HL-60/S4 treated with phorbol 12-myristate 13-acetate at 8.2 ng/mL for 4 days and 3 days (cell line): Measurements from ENCODE around the gene KRTAP10-2.

Experiments used
- in situ Hi-C: fragments of 300-500 bp; cut with MboI; formaldehyde crosslinking; loops from 2 replicates; pipeline ENCODE4 v1.15.0; 2022; ENCODE audit warnings: low sequenced_read_pairs

The KRTAP10-2 gene

GRCh38 chr21:44540741-44541288 is 10.5 kb downstream of the KRTAP10-2 start:
- in situ Hi-C loops, result no loop called here

DNA sequence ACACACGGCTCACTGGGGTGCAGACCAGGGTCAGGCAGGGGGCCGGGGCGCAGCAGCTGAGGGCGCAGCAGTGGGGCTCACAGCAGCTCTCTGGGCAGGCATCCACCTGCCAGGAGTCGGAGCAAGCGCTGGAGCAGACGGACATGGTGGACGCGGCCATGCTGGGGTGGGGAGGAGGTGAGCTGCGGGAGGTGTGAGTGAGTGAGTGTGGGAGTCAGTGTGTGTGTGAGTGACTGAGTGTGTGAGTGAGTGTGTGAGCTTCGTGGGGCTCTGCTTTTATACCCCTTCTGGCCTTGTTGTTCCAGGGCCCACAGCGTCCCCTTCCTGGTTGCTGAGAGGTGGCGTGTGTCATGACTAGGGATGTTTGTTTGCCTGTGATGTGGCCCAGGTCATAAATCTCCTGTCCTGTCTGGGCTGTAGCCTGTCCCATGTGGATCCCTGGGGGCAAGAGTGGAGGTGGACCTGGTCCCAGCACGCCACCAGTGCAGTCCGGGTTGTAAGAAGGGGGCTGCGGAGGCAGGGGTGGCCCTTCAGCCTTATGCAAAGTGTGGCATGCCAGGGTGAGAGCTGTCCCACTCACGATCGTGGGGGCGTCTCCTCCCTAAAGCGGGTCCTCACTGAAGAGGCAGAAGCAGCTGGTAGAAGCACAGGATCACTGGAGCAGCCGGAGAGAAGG is 11.2 kb downstream of the KRTAP10-2 start, which contains the start of gene KRTAP10-1:
Gene KRTAP10-1 (minus strand): TSS at position 205 of the 676 bp plus-strand sequence. CDS start 45 bp downstream, at position 160.
- in situ Hi-C loops, result no loop called here

GRCh38 chr21:44539046-44539445 is 12.3 kb downstream of the KRTAP10-2 start:
- in situ Hi-C loops, result no loop called here

DNA sequence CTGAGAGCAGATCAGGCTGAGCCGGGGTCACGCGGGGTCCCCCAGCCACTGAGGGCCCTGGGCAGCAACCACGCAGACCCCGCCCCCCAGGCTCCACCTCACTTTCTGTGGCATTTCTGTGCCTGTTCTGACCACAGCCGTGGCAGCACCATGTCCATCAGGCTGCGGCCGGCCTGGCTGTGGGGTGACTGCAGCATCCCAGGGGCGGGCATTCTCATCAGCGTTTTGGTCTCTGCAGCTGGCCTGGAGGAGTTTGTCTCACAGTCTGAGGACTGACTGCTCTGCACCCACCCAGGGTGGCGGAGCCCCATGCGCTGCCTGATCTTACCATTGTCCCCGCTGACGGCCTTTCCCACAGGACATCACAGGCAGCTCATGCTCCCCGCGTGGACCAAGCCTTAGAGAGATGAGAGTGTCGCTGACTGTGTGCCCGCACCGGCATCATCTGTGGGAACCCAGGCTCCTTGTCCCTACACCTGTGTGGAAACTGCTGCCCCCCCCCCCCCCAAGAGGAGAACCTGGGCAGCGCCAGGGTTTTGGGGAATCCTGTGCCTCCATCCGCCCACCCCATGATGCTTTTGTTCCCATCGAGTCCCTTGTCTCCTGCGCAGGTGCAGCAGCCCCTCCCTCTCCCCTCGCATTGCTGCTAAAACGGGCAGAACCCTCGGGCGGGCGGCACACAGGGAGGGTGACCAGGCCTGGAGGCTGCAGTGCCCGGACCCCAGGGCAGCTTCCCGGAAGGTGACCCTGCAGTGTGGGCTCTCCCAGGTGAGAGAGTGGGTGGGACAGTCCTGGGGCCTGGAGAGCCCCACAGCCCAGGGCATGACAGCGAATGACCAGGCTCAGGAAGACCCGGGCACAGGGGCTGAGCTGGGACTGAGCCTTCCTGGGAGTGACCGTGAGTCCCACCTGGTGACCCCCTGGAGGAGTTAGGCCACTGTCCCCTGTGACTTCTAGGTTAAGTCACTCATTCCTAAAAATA is 13.1 kb downstream of the KRTAP10-2 start:
- in situ Hi-C loops, result no loop called here

GRCh38 chr21:44535963-44536362 is 15.3 kb downstream of the KRTAP10-2 start:
- in situ Hi-C loops, result no loop called here

DNA sequence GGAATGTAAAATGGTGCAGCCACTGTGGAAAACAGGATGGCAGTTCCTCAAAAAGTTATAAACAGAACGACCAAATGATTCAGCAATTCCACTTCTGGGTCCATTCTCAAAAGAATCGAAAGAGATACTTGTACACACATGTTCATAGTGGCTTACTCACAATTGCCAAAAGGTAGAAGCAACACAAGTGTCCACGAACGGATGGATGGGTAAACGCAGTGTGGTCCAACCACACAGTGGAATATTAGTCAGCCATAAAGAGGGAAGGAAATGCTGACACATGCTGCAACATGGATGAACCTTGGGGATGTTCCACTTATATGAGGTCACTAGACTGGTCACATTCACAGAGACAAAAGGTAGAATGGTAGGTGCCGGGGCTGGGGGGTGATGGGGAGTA is 16.6 kb downstream of the KRTAP10-2 start:
- in situ Hi-C loops, result no loop called here

DNA sequence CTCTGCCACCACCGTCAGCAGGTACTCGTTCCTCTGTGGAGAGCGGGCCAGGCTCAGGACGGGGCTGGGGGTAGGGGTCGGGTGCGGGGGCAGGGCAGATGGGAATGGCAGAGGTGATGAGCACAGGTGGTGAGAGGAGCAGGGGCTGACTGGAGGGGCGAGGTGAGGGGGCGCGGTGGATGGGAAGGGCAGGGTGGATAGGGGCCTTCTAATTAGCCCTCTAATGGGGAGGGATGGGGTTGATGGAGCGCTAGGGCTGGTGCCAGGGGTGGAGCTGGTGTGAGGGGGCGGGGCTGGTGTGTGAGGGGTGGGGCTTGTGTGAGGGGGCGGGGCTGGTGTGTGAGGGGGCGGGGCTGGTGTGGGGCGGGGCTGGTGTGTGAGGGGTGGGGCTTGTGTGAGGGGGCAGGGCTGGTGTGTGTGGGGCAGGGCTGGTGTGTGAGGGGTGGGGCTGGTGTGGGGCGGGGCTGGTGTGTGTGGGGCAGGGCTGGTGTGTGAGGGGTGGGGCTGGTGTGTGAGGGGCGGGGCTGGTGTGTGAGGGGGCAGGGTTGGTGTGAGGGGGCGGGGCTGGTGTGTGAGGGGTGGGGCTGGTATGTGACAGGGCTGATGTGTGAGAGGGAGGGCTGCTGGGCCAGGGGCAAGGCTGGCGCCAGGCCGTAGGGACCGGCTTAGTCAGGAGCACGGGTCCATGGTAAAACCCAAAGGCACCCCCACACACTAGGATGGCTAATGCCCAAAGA is 17.2 kb downstream of the KRTAP10-2 start:
- in situ Hi-C loops, result no loop called here

- in situ Hi-C loops, result no loop called here
Measured at GRCh38 chr21:44533121-44533890, 18.0 kb downstream of the KRTAP10-2 start.

GRCh38 chr21:44532712-44533111 is 18.6 kb downstream of the KRTAP10-2 start:
- in situ Hi-C loops, result no loop called here

- in situ Hi-C loops, result no loop called here
Measured at GRCh38 chr21:44531606-44532564, 19.4 kb downstream of the KRTAP10-2 start.

GRCh38 chr21:44530903-44531605 is 20.3 kb downstream of the KRTAP10-2 start:
- in situ Hi-C loops, result no loop called here

- in situ Hi-C loops, result no loop called here
Measured at GRCh38 chr21:44530221-44530902, 20.9 kb downstream of the KRTAP10-2 start.

DNA sequence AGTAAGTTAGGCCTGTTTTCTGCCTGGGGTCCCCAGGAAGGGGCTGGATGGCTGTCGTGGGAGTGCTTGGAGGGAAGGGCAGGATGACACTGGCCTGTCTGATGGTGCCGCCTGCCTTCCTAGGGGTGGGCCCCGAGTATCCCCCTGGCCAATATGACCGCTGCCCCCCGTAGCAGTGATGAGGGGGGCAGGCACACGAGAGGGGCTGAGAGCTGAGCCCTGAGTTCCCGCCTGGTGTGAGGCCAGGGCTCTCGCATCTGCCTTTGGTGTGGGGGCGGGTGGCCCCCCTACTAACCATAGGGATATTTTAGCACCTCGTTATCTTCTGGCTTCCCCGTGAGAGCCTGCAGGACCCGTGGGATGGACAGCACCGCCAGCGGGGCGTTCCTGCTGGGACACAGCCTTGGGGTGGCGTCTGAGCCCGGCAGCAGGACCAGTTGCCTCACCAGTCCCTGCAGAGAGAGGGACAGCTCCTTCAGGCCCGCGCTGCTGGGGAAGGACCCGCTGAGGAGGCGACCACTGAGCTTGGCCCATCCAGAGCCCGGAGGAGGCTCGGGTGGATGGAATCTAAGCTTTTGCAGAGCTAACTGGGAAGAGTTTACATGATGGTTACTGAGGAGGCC is 21.7 kb downstream of the KRTAP10-2 start:
- in situ Hi-C loops, result no loop called here

DNA sequence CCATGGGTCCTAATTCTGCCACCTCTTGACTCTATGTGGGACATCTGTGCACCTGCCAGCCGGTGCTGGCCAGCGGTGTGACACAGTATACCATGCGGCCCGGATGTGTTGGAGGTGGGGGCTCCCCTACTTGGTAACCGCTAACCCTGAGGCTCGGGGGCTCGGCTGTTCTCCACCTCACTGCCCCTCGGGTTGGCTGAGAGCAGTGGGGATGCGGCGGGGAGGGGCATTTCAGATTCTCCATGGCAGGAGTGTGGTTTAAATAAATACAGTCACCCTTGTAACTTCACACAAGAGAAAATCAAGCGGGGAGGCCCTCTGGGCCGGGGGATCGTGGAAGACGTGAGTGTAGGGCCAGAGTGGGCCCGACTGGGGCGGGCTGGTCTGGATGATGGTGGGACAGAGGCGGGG is 22.3 kb downstream of the KRTAP10-2 start:
- in situ Hi-C loops, result no loop called here

DNA sequence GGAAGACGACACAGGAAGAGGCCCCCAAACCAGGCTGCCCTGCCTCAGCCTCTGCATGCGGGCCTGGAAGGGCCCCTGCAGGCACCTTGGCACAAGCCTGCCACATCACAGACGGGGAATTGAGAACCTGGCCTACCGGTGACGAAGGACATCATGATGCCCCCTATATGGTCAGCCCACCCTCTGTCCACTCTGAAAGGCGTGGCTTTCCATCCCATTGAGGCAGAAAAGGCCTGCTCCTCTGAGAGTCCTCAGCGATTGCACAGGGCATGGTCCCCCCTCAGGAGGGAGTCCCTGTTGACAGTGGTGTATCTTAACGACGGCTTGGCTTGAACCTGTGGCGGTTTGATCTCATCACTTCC is 22.7 kb downstream of the KRTAP10-2 start:
- in situ Hi-C loops, result no loop called here

DNA sequence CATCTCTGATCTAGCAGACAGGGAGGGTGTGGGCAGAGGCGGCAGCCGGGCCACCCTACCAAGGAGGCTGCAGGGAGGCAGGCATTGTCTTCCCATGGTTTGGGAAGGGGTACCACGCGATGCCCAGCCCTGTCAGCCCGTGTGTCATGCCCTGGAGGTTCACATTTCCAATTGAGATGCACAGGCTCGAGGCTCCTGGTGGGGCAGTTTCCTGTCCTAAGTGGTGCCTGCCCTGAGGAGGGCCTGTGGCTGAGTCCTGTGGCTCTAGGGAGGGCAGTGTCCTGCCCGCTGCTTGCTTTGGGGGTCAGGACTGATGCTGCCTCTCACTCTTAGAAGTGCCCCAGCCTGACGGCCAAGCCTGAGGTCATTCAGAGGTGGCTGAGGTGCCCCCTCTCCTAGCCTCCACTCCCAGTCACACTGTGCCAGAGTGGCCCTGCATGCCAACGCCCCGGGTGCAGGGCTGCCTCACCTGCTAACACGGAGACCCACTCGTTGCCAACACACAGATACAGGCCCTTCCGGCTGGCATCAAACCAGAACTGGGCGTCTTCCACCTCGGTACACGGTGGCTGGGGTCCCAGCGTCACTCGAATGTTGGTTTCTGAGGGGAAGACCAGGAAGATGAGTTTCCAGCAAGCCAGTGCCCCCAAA is 23.2 kb downstream of the KRTAP10-2 start:
- in situ Hi-C loops, result no loop called here
